ENCODE measurements around the gene METTL15.
"Not testable (repeated sequence)": the region's sequence is repeated elsewhere in the genome, so short reads cannot be mapped to it uniquely, and the experiment has no call there.

GRCh38 chr11:28332393-28332792 is 224.2 kb downstream of the METTL15 start:
- TF ChIP-seq CREB5 (CRISPR knock-in tag; IDR thresholded peaks at IDR 0.05; ENCODE audit: low read depth); ZFP3 (CRISPR knock-in tag; IDR thresholded peaks at IDR 0.05); RARB (CRISPR knock-in tag; IDR thresholded peaks at IDR 0.05); PATZ1 (CRISPR knock-in tag; IDR thresholded peaks at IDR 0.05; ENCODE audit: borderline replicate concordance); SNAI2 (CRISPR knock-in tag; IDR thresholded peaks at IDR 0.05); CSRNP3 (CRISPR knock-in tag; IDR thresholded peaks at IDR 0.05); PPARA (CRISPR knock-in tag; IDR thresholded peaks at IDR 0.05; ENCODE audit: borderline replicate concordance): not testable (repeated sequence)

All from SK-N-SH treated with all-trans-retinoic acid at 6 μM for 48 hours (cell line).